NCI-H2107 treated with DMSO at 0.1 percent for 48 hours (cell line): ENCODE data around the gene PHPT1.
"Not testable (repeated sequence)": the region's sequence is repeated elsewhere in the genome, so short reads cannot be mapped to it uniquely, and the experiment has no call there.

Experiments used
- DNase-seq: peaks from one replicate; lab custom pipeline; 2025; ENCODE audit not compliant: unreplicated experiment; lab: John Stamatoyannopoulos, UW

Gene PHPT1

GRCh38 chr9:136823136-136824046 is 25.8 kb upstream of the PHPT1 start:
- DNase-seq: peak; percentile 47

- DNase-seq: no peak
These were observed 24.5 kb upstream of the PHPT1 start for GRCh38 chr9:136824496-136825225.

GRCh38 chr9:136825295-136826187 is 23.7 kb upstream of the PHPT1 start:
- no peak for DNase-seq

- DNase-seq: no peak
These were observed 23.0 kb upstream of the PHPT1 start for GRCh38 chr9:136826188-136826541.

GRCh38 chr9:136826703-136827582 is 22.3 kb upstream of the PHPT1 start:
- DNase-seq: no peak

GRCh38 chr9:136827794-136828473 is 21.3 kb upstream of the PHPT1 start:
- no peak for DNase-seq

- no peak for DNase-seq
These were observed 20.6 kb upstream of the PHPT1 start for GRCh38 chr9:136828474-136829140.

- DNase-seq: no peak
These were observed 19.8 kb upstream of the PHPT1 start for GRCh38 chr9:136829412-136829811.

- DNase-seq: no peak
These were observed 19.0 kb upstream of the PHPT1 start for GRCh38 chr9:136829981-136830885.

GRCh38 chr9:136831002-136831719 is 18.0 kb upstream of the PHPT1 start:
- no peak for DNase-seq

GRCh38 chr9:136831720-136832104 is 17.5 kb upstream of the PHPT1 start:
- no peak for DNase-seq

GRCh38 chr9:136832581-136832980 is 16.6 kb upstream of the PHPT1 start:
- no peak for DNase-seq

GRCh38 chr9:136833381-136834048 is 15.7 kb upstream of the PHPT1 start:
- DNase-seq: not testable (repeated sequence)

GRCh38 chr9:136835162-136835931 is 13.9 kb upstream of the PHPT1 start:
- no peak for DNase-seq

GRCh38 chr9:136835932-136836904 is 13.0 kb upstream of the PHPT1 start:
- DNase-seq: no peak
